Measurements from ENCODE around the gene ACTR5.

- no peak for TF ChIP-seq EZH2 (IDR thresholded peaks at IDR 0.05; ENCODE audit: borderline replicate concordance, insufficient read depth, low read length, poor library complexity, severe bottlenecking)
- TF ChIP-seq CTCF (IDR thresholded peaks at IDR 0.05; ENCODE audit: poor library complexity, severe bottlenecking), result no peak
- TF ChIP-seq, protein P1, sequence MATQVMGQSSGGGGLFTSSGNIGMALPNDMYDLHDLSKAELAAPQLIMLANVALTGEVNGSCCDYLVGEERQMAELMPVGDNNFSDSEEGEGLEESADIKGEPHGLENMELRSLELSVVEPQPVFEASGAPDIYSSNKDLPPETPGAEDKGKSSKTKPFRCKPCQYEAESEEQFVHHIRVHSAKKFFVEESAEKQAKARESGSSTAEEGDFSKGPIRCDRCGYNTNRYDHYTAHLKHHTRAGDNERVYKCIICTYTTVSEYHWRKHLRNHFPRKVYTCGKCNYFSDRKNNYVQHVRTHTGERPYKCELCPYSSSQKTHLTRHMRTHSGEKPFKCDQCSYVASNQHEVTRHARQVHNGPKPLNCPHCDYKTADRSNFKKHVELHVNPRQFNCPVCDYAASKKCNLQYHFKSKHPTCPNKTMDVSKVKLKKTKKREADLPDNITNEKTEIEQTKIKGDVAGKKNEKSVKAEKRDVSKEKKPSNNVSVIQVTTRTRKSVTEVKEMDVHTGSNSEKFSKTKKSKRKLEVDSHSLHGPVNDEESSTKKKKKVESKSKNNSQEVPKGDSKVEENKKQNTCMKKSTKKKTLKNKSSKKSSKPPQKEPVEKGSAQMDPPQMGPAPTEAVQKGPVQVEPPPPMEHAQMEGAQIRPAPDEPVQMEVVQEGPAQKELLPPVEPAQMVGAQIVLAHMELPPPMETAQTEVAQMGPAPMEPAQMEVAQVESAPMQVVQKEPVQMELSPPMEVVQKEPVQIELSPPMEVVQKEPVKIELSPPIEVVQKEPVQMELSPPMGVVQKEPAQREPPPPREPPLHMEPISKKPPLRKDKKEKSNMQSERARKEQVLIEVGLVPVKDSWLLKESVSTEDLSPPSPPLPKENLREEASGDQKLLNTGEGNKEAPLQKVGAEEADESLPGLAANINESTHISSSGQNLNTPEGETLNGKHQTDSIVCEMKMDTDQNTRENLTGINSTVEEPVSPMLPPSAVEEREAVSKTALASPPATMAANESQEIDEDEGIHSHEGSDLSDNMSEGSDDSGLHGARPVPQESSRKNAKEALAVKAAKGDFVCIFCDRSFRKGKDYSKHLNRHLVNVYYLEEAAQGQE (IDR thresholded peaks at IDR 0.05; ENCODE audit: borderline replicate concordance), result no peak
These were observed 9.0 kb downstream of the ACTR5 start for GRCh38 chr20:38757145-38757775.

All from neural cell (in vitro differentiated cells).